Measurements from ENCODE around the gene BEST2.

BEST2 gene

DNA sequence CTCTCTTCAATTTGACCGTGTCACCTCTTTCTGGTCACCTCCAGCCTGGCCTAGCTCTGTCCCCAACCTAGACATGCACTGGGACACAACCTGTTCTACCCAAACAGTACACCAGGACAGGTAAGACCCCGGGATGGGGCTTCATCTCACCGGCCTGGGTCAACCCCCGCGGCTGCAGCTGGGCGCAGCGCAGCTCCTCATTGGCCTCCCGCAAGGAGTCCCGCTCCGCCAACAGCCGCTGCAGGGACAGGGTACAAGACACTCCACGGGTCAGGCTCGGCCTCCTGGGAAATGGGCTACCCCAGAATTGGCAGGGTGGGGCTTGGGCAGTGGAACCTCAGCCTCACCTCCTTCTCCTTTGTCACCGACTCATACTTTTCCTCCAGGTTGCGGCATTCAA lies 16.1 kb downstream of the BEST2 start:
- DNase-seq, result no peak

DNA sequence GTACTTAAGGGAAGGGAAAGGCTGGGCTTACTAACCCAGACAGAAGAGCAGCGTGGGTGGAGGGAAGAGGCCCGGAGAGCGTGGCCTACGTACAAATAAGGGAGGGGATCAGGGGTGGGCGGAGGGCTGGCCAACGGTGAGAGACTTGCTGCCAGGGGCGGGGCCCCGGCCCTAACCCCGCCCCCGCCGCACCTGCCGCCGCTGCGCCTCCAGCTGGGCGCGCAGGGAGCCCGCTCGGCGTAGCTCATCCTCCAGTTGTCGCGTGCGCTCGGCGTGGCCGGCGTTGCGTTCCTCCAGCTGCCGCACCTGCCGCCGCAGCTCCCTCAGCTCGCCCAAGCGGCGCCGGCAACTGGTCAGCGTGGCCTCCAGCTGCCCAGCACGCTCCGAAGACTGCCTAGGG lies 18.1 kb downstream of the BEST2 start:
- DNase-seq, result no peak

DNA sequence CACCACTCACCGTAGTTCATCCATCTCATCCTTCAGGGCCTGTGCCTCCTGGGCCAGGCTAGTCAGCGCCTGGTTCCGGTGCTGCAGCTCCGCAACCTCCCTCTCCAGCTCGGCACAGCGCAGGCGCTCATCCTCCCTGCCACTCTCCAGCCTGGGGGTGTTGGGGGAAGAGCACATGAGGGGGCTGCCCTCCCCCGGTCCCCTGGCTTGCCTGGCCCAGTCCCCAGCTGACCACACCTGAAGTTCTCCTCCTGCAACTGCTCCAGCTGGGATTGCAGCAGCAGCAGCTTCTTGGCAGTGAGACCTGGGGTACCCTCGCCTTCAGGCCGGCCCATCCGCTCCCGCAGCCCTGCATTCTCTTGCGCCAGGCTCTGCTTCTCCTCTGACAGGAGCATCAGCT lies 19.3 kb downstream of the BEST2 start:
- DNase-seq, result no peak

DNA sequence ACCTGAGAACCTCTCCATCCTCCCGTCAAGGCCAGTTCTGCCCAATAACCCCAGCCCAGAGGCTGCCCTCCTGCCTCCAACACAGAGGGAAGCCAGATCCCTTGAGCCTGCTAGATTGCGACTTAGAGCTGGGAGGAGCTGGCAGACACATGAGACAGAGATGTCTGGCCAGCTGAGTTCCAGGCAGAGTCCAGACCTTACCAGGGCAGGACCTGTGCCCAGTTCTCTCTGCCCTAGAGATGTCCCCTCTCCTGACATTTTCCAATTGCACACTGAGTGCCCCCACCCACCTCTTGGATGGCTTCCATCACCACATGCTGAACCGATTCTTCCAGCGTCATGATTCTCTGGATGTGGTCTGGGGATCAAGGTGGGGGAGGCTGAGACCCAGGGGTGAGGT lies 20.7 kb downstream of the BEST2 start:
- DNase-seq, result no peak

DNA sequence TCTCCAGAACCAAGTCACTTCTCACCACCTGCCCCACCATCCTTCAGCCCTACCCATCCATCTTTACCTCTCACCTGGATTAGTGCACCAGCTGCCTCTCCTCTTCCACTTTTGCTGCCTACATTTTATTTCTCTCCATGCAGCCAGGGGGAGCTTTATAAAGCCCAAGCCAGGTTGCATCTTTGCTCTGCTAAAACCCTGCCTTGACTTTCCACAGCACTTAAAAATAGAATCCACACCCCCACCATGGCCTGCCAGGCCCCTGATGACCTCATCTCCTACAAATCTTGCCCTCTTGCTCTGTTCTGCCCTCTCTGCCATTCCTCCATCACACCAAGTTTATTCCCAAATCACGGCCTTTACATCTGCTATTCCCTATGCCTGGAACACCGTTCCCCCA lies 22.0 kb downstream of the BEST2 start:
- DNase-seq, result no peak

DNA sequence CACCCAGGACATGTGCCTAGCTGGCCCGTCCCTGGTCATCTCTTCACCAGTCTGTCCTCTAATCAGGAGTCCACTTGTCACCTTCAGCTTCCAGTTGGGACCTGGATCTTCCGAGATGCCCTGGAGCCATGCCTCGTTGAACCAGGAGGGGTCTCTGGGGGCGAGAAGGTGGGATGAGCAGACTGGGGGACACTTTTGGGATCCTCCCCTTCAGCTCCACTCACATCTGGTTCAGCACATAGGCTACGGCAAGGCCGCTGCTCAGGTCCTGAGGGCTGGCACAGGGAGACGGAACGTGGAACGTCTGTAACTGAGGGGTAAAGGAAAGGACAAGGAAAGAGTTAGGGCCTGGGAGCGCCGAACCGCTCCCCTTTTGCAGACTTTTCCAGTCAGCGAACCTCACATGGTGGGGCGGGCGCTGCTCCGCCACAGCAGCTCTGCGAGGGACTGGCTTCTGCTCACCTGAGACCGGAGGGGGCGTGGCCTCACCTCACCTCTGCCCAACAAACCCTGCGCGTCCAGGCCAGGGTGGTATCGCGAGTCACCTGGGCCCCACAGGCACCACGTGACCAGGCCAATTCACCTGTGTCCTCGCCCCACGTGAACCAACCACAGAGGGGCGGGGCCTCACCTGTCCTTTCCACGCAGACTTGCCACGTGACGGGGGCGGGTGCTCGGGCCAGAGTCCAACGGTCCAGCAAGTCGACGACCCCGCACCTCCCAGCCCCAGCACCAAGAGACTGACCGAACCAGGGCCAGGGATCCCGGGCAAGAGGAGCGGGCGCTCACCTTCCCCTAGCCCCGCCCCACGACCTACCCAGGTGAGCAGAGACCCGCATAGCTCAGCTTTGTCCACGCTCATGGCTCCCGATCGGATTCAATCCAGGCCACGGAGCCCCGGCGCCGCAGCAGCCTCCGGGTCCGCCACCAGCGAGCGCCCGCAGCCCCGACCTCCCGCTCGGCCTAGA lies 23.3 kb downstream of the BEST2 start, which contains the start of gene HOOK2:
Gene HOOK2 (minus strand): TSS at position 965 of the 968 bp plus-strand sequence. CDS start 103 bp downstream, at position 862.
- DNase-seq, result peak in 15 of 56 donors; percentile 20 to 75 (median 55)

DNA sequence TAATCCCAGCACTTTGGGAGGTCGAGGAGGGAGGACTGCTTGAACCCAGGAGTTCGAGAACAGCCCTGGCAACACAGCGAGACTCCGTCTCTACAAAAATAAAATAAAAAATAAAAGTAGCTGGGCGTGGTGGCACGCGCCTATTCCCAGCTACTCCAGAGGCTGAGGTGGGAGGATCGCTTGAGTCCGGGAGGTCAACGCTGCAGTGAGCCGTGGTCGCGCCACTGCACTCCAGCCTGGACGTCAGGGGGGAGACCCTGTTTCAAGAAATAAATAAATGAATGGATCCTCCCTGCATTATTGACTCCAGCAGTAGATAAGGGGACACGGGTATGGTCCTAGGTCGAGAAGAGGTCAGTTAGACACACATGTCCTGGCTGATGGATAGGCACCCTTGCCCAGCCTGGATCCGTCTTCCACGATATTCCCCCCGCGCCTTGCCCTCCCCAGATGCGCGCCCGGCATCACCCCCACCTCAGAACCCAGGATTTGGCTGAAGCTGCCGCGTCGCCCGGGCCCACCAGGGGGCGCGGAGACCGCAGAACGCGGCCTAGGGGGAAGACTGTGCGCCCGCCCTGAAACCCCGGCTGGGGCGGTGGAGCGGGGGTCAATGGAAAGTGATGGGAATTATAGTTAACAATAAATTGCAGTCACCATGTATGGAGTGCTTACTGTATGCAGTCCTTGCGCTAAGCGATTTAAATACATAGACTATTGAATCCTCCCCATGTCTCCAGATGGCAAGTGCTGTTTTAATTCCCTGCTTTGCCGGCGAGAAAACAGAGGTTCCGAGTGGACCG lies 25.8 kb downstream of the BEST2 start:
- peak in 53 of 56 donors; percentile 7 to 81 (median 57) for DNase-seq

DNA sequence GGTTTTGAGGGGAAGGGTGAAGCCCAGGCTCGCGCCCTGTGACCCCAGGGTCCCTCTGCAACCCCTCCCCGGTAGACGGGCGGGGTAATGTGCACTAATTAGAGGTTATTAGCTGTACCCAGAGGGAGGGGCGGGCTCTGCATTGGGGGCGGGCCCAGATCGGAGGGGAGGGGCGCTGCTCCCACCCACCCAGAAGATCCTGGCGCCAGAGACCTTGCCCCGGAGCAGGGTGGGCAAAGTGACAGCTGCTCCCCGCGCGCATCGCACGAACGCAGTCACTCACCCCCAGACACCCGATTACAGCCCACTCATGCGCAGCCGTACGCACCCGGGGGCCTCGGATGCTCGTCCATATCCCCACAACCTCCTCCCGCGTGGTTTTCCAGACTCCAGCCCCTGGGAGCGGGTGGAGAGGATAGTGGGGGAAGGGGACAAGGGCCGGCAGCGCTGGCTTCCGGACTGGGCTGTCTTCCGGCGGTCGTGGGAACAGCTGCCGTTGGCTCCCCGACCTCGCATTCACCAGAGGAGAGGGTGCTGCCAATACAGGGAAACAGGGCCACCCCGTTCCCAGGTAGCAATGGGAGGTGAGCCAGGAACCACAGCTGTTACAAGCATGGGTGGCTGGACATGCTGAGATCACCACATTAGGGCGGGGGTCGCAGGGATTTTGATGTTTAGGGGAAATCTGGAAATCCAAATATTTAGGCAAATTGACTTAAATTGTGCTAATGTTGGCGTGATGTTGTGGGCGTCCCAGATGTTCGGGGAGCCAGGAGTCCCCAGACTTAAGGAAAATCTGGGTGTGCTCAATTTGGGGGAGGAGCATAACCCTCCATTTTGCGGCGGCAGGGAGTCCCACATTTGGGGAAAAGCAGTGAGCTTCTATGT lies 26.7 kb downstream of the BEST2 start:
- peak in 38 of 56 donors; percentile 6 to 73 (median 56) for DNase-seq

DNA sequence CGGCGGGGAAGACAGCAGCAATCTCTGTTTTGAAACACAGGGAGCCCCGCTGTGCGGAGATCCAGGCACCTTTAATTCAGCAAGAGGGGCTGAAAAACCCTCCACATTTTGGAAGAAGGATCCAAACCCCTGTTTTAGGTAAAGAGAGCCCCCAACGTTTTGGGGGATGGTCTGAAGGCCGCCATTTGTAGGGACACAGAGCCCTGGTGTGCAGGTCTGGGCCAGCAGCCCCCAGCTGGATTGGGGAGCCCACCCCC lies 27.2 kb downstream of the BEST2 start:
- DNase-seq, result no peak

DNA sequence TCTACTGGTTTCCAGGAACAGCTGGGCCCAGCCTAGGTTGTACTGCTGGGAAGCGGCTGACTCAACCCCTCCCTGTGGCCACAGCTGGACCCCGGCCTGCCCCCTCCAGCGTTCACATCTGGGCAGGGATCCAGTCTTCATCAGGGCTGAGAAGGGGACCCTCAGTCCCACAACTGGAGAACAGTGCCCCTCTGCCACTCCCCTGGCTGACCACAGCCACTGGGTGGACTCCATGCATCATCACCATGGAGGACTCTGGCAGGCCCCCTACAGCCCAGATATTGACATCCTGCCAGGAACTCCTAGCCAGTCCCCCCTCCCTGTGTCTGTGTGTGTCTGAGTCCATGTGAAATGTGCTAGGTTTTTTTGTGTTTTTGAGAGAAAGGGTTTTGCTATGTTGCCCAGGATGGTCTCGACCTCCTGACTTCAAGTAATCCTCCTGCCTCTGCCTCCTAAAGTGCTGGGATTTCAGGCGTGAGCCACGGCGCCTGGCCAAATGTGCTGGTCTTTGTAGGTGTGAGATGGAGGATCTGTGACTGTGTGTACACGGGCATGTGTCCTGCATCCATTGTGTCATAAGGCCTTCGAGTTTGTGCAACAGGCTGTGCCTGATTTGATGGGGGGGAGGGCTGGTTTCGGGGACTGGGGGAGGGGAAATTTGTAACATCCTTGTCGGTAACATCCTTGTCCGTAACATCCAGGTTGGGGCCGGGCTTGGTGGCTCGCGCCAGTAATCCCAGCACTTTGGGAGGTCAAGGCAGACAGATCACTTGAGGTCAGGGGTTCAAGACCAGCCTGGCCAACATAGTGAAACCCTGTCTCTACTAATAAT lies 27.8 kb downstream of the BEST2 start:
- peak in 13 of 56 donors; percentile 6 to 67 (median 28) for DNase-seq

DNA sequence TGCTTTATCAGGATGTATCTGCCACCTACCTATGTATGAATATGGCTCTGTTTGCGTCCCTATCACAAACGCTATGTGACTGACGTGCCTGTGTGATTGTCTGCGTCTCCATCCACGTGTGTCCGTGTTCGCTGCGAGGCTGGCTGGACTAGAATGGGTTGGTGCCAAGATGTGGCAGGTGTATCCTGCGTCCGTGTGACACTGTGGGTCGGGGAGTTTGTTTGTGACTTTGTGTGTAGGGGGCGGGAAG lies 30.5 kb downstream of the BEST2 start:
- peak in 4 of 56 donors; percentile 60 to 94 (median 76) for DNase-seq

DNA sequence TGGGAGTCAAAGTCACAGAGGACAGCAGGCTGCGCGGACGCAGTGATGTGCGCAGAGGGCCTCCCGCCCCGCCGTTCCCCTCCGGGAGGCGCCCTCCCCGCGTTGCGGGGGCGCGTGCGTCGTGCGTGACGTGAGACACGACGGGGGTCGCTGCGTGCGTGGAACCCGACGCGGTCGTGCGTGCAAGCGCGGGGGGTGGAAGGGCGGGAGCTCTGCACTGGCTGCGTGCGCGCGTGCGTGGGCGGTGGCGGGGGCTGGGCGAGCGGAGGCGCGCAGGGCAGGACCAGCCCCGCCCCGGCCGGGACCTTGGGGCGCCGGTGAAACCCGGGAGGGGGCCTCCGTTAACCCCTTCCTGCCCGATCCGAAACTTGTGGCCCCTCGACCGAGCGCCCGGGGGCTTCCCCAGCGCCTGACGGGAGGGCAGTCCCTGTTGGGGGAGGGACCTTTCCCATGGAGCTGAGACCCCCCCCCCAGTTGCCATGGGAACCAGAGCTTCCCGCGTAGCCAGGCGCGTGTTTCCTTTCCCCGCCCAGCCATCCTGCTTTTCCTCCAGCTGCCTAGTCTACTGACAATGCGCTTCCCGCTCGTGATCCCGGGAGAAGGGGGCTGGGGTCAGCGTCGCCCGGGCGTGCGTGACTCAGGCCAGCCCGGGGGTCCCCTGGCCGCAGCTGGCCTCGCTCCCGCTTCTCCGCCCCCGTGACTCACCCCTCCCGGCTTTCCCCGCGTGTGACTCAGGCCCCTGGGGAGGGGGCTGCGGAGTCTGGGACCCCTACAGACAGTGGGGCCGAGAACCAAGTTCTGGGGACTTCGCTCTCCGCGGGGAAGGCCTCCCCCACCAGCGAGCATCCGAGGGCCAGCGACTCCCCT lies 31.1 kb downstream of the BEST2 start:
- DNase-seq, result peak in 54 of 56 donors; percentile 41 to 95 (median 84)

DNA sequence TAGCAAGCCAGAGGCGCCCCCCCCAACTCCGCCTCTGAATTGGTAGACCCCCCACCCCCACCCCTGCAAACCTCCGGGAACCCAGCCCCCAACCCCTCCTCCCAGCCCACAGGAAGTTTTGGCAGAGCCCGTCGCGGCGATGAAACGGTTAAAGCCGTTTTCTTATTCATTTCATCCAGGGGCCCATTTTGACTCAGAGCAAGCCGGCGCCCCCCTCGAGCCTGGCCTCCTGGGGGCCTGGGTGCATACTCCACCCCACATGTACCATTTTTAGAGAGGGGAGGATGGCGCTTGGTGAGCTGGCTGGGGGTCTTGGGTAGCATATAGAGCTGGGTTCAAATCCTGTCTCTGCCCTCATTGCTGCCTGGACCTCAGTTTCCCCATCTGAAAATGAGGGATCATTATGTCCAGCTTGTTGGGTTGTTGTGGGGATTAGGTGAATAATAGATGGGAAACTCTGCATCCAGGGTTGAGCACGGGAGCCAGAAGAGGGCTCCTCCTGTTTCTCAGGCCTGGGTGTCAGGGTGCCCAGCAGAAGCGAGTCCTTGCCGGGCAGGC lies 31.8 kb downstream of the BEST2 start:
- peak in 1 of 56 donors; percentile 48 for DNase-seq

DNA sequence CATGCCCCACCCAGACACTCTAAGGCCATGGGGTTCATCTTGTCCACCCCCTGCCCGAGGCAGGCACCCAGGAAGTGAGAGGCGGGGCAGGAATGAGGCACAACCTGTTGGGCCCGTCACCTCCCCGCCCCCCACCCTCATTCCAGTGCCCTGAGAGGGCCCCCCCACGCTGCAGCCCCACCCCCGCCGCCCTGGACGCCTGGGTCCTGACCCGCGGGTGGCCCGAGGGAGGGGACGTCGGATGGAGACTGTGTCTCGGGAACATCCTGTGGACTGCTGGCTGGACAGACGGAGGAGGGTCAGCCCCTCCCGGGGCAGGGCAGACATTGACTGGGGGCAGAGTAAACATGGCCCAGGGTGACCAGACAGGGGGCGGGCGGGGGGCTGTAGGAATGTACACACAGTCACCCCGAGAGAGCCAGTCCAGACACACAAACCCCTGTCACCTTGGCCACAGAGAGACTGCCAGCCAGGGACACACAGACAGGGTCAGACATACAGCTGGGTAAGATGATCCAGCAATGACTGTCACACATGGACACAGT lies 32.3 kb downstream of the BEST2 start:
- DNase-seq, result peak in 7 of 56 donors; percentile 4 to 54 (median 28)

DNA sequence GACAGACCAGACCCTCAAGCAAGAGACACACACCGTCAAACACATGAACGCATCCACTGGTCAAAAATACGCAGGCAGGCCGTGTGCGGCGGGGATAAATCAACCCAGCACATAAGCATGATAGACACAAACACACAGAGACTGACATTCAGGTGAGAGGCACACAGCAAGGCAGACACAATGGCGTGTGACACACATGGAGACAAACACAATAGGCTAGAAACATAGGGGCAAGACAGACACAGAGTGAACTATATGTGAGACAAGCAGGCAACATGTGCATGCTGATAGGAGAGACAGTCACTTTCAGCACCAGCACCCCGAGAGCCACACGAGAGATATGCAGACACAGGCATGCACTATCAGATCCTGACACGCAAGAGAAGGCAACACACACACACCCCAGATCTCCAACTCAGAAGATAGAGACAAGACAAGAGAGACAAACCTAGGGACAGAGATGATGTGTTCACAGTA lies 32.8 kb downstream of the BEST2 start:
- peak in 1 of 56 donors; percentile 3 for DNase-seq

DNA sequence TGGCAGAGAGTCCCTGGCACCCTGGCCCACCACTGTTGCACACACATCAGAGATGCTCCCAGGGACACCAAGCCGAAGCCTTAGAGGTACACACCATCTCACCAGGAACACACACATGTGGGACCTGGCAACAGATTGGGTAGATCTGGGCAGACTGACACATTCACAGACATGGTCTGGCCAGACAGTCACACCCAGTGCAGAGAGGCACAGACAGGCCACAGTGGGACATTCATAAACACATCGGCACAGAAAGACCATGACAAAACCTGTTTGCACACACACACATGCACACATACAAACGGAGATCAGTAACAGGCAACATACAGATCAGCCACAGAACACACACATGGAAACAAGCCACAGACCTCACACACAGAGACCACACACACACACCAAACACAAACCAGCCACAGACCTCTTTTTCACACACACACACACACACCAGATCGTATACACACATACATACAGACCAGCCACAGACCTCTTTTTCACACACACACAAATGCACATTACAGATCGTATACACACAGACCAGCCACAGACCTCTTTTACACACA lies 33.4 kb downstream of the BEST2 start:
- no peak for DNase-seq

DNA sequence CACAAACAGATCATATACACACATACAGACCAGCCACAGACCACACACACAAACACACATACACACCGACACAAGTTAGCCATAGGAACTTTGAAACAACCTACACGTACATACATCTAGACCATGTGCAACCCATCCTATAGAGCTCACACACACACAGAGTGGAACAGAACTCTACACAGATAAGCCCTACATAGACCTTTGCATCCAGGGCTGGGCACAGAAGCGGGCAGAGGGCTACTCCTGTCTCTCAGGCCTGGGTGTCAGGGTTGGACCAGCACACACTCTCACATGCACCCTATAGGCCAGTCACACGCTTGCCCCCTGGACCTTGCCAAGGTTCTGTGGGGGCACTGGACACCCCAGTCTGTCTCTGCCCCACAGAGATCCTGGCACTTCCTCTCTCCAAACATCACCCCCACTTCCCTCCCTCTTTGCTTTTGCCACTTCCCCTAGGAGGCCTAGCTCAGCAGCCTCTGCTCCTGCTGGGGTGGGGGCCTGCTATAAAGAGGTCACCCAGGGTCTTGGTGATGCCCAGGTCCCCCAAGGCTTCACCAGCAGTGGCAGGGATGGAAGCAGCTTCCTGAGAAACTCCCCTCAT lies 33.9 kb downstream of the BEST2 start:
- peak in 13 of 56 donors; percentile 11 to 51 (median 27) for DNase-seq

Measured in amygdala (tissue), 56 donors.